A549 (cell line): ENCODE results near the gene DPY30. TPM values are rescaled to one million over a fixed set of nuclear protein-coding genes. Genes with fewer than 3 reads are reported as not detected.
A peak's percentile ranks its signal among the peaks of the same experiment; 100 is the strongest.

Experiments
- ATAC-seq, 2 experiments: fragments of 200-7000 bp in 1 of 2; fragments of >200 bp in 1 of 2; cut with Nextera tagmentation in 1 of 2; cut with Tn5 transposase in 1 of 2; 3 replicates each; pipeline versions ENCODE4 v1.8.0 to v1.9.1; 2018 to 2020; ENCODE audit warnings: mild to moderate bottlenecking in 1 of 2, moderate library complexity in 1 of 2
- CTCF ChIA-PET: fragments of 300-600 bp; sonication (Branson Sonifier 250); formaldehyde crosslinking; extraction: SDS; loops from one replicate; lab custom pipeline; 2021; ENCODE audit warnings: antibody characterized with exemption, inconsistent platforms; lab: Yijun Ruan, JAX
- POLR2A ChIA-PET: fragments of 350-600 bp; formaldehyde crosslinking; extraction: SDS; loops from one replicate; lab custom pipeline; 2021; ENCODE audit warnings: antibody characterized with exemption, inconsistent platforms; lab: Yijun Ruan, JAX
- DNase-seq, 2 experiments: peaks; one replicate each; pipeline versions ENCODE4 v3.0.0 to v3.0.0-alpha.2; 2011 to 2016; ENCODE audit warnings: low read depth in 1 of 2, low spot score in 1 of 2
- FAIRE-seq: peaks from 2 replicates; lab custom pipeline; 2011; peaks lifted over from hg19 to GRCh38; lab: Jason Lieb, UNC
- H3K27ac ChIP-seq, 2 experiments: fragments of >200 bp; sonication (Bioruptor Twin); formaldehyde crosslinking; 3 replicates each; pipeline ENCODE4 v1.5.1; 2016 to 2017
- H3K4me1 ChIP-seq: fragments of >200 bp; sonication (Bioruptor Twin); formaldehyde crosslinking; 3 replicates; pipeline ENCODE4 v1.6.1; 2016
- H3K4me2 ChIP-seq: fragments of >200 bp; sonication (Bioruptor Twin); formaldehyde crosslinking; 3 replicates; pipeline ENCODE4 v1.6.1; 2016
- H3K4me3 ChIP-seq: fragments of >200 bp; sonication (Bioruptor Twin); formaldehyde crosslinking; 3 replicates; pipeline ENCODE4 v1.5.1; 2016
- H3K9me3 ChIP-seq: fragments of >200 bp; sonication (Bioruptor Twin); formaldehyde crosslinking; 3 replicates; pipeline ENCODE4 v1.6.1; 2016
- BHLHE40 ChIP-seq: IDR thresholded peaks from 2 replicates; pipeline ENCODE4 v1.6.1; 2012; ENCODE audit warnings: low read depth, low read length, inconsistent platforms
- CBX2 ChIP-seq: fragments of 200-600 bp; sonication (generic); IDR thresholded peaks from 2 replicates; pipeline ENCODE4 v1.6.1; 2016; ENCODE audit warnings: low read depth, mild to moderate bottlenecking, borderline replicate concordance
- CBX8 ChIP-seq: fragments of 200-600 bp; sonication (generic); IDR thresholded peaks from 2 replicates; pipeline ENCODE4 v1.6.1; 2016
- CHD4 ChIP-seq: fragments of 200-600 bp; sonication (generic); IDR thresholded peaks from 2 replicates; pipeline ENCODE4 v1.6.1; 2016; ENCODE audit warnings: antibody characterized with exemption, mild to moderate bottlenecking, borderline replicate concordance
- EHF ChIP-seq: fragments of 250-450 bp; sonication (Bioruptor Pico); IDR thresholded peaks from 2 replicates; pipeline ENCODE4 v1.5.0; 2020; ENCODE audit warnings: mild to moderate bottlenecking
- EHMT2 ChIP-seq: fragments of 200-600 bp; sonication (generic); IDR thresholded peaks from 2 replicates; pipeline ENCODE4 v1.6.1; 2016; ENCODE audit warnings: antibody characterized with exemption, low read depth, mild to moderate bottlenecking, moderate library complexity
- FOSB ChIP-seq: fragments of 250-450 bp; sonication (Bioruptor Pico); IDR thresholded peaks from 2 replicates; pipeline ENCODE4 v1.5.0; 2020; ENCODE audit warnings: mild to moderate bottlenecking, moderate library complexity
- FOSL2 ChIP-seq, 2 experiments: fragments of 450-650 bp in 1 of 2; fragments of >200 bp in 1 of 2; sonication (Bioruptor Twin) in 1 of 2; formaldehyde crosslinking; IDR thresholded peaks; 2 replicates each; pipeline versions ENCODE4 v1.5.0 to v1.6.1; 2016 to 2020; ENCODE audit warnings: mild to moderate bottlenecking in 1 of 2, moderate library complexity in 1 of 2
- HDAC2 ChIP-seq: fragments of 200-600 bp; sonication (generic); IDR thresholded peaks from 2 replicates; pipeline ENCODE4 v1.6.1; 2016
- JUN ChIP-seq, 2 experiments: fragments of >200 bp; sonication (Bioruptor Twin); formaldehyde crosslinking; IDR thresholded peaks; 2 replicates in 1 of 2; 3 replicates in 1 of 2; pipeline ENCODE4 v1.6.1; 2016 to 2017
- KDM1A ChIP-seq: fragments of 200-600 bp; sonication (generic); IDR thresholded peaks from 2 replicates; pipeline ENCODE4 v1.6.1; 2016; ENCODE audit warnings: low read depth, mild to moderate bottlenecking
- MAFK ChIP-seq: fragments of 450-650 bp; IDR thresholded peaks from 2 replicates; pipeline ENCODE4 v1.6.1; 2014; ENCODE audit not compliant: partially characterized antibody
- MAZ ChIP-seq: fragments of 150-350 bp; IDR thresholded peaks from 2 replicates; pipeline ENCODE4 v1.6.1; 2014; ENCODE audit warnings: antibody characterized with exemption, low read depth, low read length, borderline replicate concordance
- MYC ChIP-seq: IDR thresholded peaks from 2 replicates; pipeline ENCODE4 v1.6.1; 2012; ENCODE audit warnings: mild to moderate bottlenecking, inconsistent platforms, low read length, improper control_type of control experiment, borderline replicate concordance
- NR3C1 ChIP-seq: fragments of >200 bp; sonication (Bioruptor Twin); formaldehyde crosslinking; IDR thresholded peaks from 3 replicates; pipeline ENCODE4 v1.6.1; 2017
- POLR2A ChIP-seq: IDR thresholded peaks from 2 replicates; pipeline ENCODE4 v1.6.1; 2012; ENCODE audit warnings: mild to moderate bottlenecking, low read length
- POLR2AphosphoS2 ChIP-seq: conservative IDR thresholded peaks from 2 replicates; pipeline ENCODE4 v1.6.1; 2012; ENCODE audit warnings: low read length, improper control_type of control experiment, inconsistent platforms
- RARB ChIP-seq: fragments of 250-450 bp; sonication (Bioruptor Pico); IDR thresholded peaks from 2 replicates; pipeline ENCODE4 v1.8.0; 2021; ENCODE audit warnings: mild to moderate bottlenecking, moderate library complexity
- RFX5 ChIP-seq: fragments of 450-650 bp; IDR thresholded peaks from 2 replicates; pipeline ENCODE4 v1.7.1; 2014; ENCODE audit warnings: antibody characterized with exemption, mild to moderate bottlenecking, moderate library complexity
- SREBF2 ChIP-seq: fragments of 450-650 bp; IDR thresholded peaks from 2 replicates; pipeline ENCODE4 v1.6.1; 2014; ENCODE audit warnings: mild to moderate bottlenecking, moderate library complexity
- TP53 ChIP-seq: fragments of 250-450 bp; sonication (Bioruptor Pico); IDR thresholded peaks from 2 replicates; pipeline ENCODE4 v1.5.0; 2021; ENCODE audit warnings: mild to moderate bottlenecking, moderate library complexity
- ZC3H11A ChIP-seq: fragments of 450-650 bp; IDR thresholded peaks from 2 replicates; pipeline ENCODE4 v1.6.1; 2014; ENCODE audit warnings: antibody characterized with exemption, mild to moderate bottlenecking
- ZSCAN20 ChIP-seq: fragments of 250-450 bp; sonication (Bioruptor Pico); IDR thresholded peaks from 2 replicates; pipeline ENCODE4 v1.8.0; 2022; ENCODE audit warnings: mild to moderate bottlenecking, moderate library complexity
- WGBS: methylation state at CpG from one replicate; pipeline ENCODE4 v1.1.6; 2017; ENCODE audit errors: missing lambda C conversion rate; 5-methylcytosine and 5-hydroxymethylcytosine counted together
- polyA plus RNA-seq, 4 experiments: library from polyadenylated mRNA; depleted of rRNA in 3 of 4; stranded (reverse); fragments of >200 nt; fragmentation: RNase III in 1 of 4; extraction: RNeasy Plus Mini Kit Qiagen cat#74134 plus additional on column Dnase treatment in 1 of 4; gene quantifications; 2 replicates in 3 of 4; 3 replicates in 1 of 4; pipeline ENCODE4 v1.2.3, GENCODE V29; 2011 to 2017
- TF ChIP-seq, protein P1 (sequence below): fragments of 450-650 bp; IDR thresholded peaks from 2 replicates; pipeline ENCODE4 v1.6.1; 2014; ENCODE audit warnings: antibody characterized with exemption
- TF ChIP-seq, protein P2 (sequence below): fragments of >200 bp; sonication (Bioruptor Twin); formaldehyde crosslinking; IDR thresholded peaks from 3 replicates; pipeline ENCODE4 v1.5.1; 2016
- TF ChIP-seq, protein P3 (sequence below): IDR thresholded peaks from 2 replicates; pipeline ENCODE4 v1.6.1; 2012; ENCODE audit warnings: low read depth, borderline replicate concordance
- TF ChIP-seq, protein P4 (sequence below): fragments of 250-450 bp; sonication (Bioruptor Pico); IDR thresholded peaks from 2 replicates; pipeline ENCODE4 v1.5.0; 2020; ENCODE audit warnings: low read depth, mild to moderate bottlenecking, moderate library complexity
- TF ChIP-seq, protein P5 (sequence below): IDR thresholded peaks from 2 replicates; pipeline ENCODE4 v1.6.1; 2012

The DPY30 gene
- polyA plus RNA-seq, 2 of the 4 experiments (the other 2 are of a cell fraction): 153 to 239 TPM

DNA sequence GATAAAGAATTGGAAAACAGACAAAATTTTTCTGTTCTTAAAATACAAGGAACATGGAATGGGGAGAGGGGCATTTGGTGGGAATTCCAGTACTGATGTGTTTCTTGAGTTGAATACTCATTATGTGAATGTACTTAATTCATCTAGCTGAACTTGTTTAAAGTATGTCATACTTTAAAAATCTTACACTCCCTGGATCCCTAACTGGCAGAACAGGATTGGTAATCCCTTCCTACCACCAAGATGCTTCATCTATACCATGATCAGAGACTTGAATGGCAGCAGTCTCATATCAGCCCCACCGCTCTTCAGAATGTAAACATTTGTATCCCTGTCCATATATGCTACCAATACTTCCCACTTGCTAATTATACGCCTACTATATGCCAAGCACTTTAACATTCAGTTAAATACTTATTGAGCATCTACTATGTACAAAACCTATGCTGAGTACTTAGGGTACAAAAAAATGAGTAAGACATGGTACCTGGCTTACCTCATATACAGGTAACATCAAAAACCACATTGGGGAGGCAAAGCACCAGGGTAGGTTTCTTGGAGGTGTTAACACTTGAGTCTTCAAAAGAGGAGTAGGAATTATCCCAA is 34.1 kb downstream of the DPY30 start:
- ATAC-seq: no peak
- H3K4me2 ChIP-seq: peak overlapping the region; percentile 85; the same call in 2 of the 3 replicates
- no peaks in the 10 kb centered on the region for H3K9me3 ChIP-seq
- ChIA-PET POLR2A (no interaction called here), CTCF (no interaction called here)
- 97% methylated on average over 2 of the region's 2 CpGs for WGBS
- H3K4me3 ChIP-seq: no peak overlapping the region
- no peak for FAIRE-seq
- TF ChIP-seq TP53 (CRISPR knock-in tag) (no peak), NR3C1 (no peak), EHF (CRISPR knock-in tag) (no peak), FOSL2 (IDR thresholded peaks at IDR 0.05) (no peak), FOSL2 (CRISPR knock-in tag; IDR thresholded peaks at IDR 0.05) (no peak), JUN (IDR thresholded peaks at IDR 0.05) (no peak), RARB (CRISPR knock-in tag) (no peak), BHLHE40 (no peak), MAFK (no peak)
- TF ChIP-seq, protein P1, sequence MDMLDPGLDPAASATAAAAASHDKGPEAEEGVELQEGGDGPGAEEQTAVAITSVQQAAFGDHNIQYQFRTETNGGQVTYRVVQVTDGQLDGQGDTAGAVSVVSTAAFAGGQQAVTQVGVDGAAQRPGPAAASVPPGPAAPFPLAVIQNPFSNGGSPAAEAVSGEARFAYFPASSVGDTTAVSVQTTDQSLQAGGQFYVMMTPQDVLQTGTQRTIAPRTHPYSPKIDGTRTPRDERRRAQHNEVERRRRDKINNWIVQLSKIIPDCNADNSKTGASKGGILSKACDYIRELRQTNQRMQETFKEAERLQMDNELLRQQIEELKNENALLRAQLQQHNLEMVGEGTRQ: no peak
- H3K27ac ChIP-seq: no peak overlapping the region
- DNase-seq: no peak
- peaks cover 36% of the 10 kb centered on the region for H3K4me1 ChIP-seq

DNA sequence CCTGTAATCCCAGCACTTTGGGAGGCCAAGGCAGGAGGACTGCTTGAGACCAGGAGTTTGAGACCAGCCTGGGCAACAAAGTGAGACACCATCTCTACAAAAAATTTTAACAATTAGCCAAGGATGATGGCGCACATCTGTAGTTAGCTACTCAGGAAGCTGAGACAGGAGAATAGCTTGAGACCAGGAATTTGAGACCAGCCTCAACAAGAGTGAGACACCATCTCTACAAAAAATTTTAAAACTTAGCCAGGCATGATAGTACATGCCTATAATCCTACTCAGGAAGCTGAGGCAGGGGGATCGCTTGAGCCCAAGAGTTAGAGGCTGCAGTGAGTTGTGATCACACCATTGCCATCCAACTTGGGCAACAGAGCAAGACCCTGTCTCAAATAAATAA is 35.8 kb downstream of the DPY30 start:
- no peak overlapping the region for H3K27ac ChIP-seq
- H3K9me3 ChIP-seq: no peaks in the 10 kb centered on the region
- ChIA-PET CTCF (no interaction called here), POLR2A (interaction anchor here (0.6 kb wide), 1 partner anchor 21 kb away, joined by 4 read pairs; no protein-coding TSS in a partner anchor)
- no peak overlapping the region for H3K4me2 ChIP-seq
- H3K4me3 ChIP-seq: no peak overlapping the region
- H3K4me1 ChIP-seq: peaks cover 36% of the 10 kb centered on the region
- ATAC-seq: no peak
- WGBS: 93% methylated on average over 2 of the region's 2 CpGs
- no peak for FAIRE-seq
- TF ChIP-seq TP53 (CRISPR knock-in tag) (no peak), MAZ (no peak), MYC (no peak)
- TF ChIP-seq, protein P2, sequence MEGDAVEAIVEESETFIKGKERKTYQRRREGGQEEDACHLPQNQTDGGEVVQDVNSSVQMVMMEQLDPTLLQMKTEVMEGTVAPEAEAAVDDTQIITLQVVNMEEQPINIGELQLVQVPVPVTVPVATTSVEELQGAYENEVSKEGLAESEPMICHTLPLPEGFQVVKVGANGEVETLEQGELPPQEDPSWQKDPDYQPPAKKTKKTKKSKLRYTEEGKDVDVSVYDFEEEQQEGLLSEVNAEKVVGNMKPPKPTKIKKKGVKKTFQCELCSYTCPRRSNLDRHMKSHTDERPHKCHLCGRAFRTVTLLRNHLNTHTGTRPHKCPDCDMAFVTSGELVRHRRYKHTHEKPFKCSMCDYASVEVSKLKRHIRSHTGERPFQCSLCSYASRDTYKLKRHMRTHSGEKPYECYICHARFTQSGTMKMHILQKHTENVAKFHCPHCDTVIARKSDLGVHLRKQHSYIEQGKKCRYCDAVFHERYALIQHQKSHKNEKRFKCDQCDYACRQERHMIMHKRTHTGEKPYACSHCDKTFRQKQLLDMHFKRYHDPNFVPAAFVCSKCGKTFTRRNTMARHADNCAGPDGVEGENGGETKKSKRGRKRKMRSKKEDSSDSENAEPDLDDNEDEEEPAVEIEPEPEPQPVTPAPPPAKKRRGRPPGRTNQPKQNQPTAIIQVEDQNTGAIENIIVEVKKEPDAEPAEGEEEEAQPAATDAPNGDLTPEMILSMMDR: no peak
- no peak for DNase-seq

DNA sequence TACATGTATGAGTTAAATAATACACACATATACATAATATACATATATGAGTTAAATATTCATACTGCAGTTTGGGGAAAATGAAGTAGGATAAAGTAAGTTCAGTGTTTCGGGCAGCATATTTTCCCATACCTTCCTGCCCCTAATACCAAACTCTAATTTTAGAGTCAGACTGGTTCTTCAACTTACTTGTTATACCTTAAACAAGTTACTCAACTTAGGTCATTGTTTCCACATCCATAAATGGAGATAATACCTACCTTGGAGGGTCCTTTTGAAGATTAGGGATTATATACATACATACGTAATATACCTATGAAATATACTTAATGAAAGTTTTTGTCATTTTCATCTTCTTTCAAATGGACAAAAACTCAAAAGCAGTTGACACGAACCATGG is 37.2 kb downstream of the DPY30 start:
- H3K9me3 ChIP-seq: no peaks in the 10 kb centered on the region
- peaks cover 25% of the 10 kb centered on the region for H3K4me1 ChIP-seq
- DNase-seq (no peak), FAIRE-seq (no peak), ATAC-seq (no peak)
- TF ChIP-seq RFX5 (no peak), MYC (no peak), EHMT2 (no peak), FOSB (CRISPR knock-in tag) (no peak), POLR2AphosphoS2 (no peak), KDM1A (no peak), MAFK (no peak), MAZ (no peak), ZC3H11A (no peak), EHF (CRISPR knock-in tag) (no peak), SREBF2 (no peak), POLR2A (no peak), CBX8 (no peak), CBX2 (no peak), ZSCAN20 (CRISPR knock-in tag) (no peak), CHD4 (no peak), HDAC2 (no peak)
- TF ChIP-seq, protein P3, sequence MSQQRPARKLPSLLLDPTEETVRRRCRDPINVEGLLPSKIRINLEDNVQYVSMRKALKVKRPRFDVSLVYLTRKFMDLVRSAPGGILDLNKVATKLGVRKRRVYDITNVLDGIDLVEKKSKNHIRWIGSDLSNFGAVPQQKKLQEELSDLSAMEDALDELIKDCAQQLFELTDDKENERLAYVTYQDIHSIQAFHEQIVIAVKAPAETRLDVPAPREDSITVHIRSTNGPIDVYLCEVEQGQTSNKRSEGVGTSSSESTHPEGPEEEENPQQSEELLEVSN: no peak
- TF ChIP-seq, protein P4, sequence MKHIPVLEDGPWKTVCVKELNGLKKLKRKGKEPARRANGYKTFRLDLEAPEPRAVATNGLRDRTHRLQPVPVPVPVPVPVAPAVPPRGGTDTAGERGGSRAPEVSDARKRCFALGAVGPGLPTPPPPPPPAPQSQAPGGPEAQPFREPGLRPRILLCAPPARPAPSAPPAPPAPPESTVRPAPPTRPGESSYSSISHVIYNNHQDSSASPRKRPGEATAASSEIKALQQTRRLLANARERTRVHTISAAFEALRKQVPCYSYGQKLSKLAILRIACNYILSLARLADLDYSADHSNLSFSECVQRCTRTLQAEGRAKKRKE (CRISPR knock-in tag): no peak
- TF ChIP-seq, protein P5, sequence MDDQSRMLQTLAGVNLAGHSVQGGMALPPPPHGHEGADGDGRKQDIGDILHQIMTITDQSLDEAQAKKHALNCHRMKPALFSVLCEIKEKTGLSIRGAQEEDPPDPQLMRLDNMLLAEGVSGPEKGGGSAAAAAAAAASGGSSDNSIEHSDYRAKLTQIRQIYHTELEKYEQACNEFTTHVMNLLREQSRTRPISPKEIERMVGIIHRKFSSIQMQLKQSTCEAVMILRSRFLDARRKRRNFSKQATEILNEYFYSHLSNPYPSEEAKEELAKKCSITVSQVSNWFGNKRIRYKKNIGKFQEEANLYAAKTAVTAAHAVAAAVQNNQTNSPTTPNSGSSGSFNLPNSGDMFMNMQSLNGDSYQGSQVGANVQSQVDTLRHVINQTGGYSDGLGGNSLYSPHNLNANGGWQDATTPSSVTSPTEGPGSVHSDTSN: no peak
- H3K27ac ChIP-seq: no peak overlapping the region
- 90% methylated on average over 3 of the region's 3 CpGs for WGBS
- ChIA-PET CTCF (no interaction called here), POLR2A (no interaction called here)
- no peak overlapping the region for H3K4me3 ChIP-seq
- H3K4me2 ChIP-seq: no peak overlapping the region
